ENCODE results near the gene ANTXRL. TPM values are rescaled to one million over a fixed set of nuclear protein-coding genes. Genes with fewer than 3 reads are reported as not detected.
"Not testable (repeated sequence)": the region's sequence is repeated elsewhere in the genome, so short reads cannot be mapped to it uniquely, and the experiment has no call there.

Gene ANTXRL
- total RNA-seq (2012; rRNA removed), result not detected in 2 replicates

GRCh38 chr10:46286991-46287693 is at the start of gene ANTXRL:
TSS of gene ANTXRL (plus strand) at chr10:46286997. CDS start at chr10:46287263, 266 bp downstream.
- H3K9ac ChIP-seq (ENCODE audit: low read depth, low read length), result no peak within 1 kb of the TSS
- H3K4me1 ChIP-seq (ENCODE audit: control insufficient read depth, insufficient read depth, low read length), result peaks cover 3% of the 10 kb centered on the region
- no peaks in the 10 kb centered on the region for H3K9me3 ChIP-seq (replicated peaks; ENCODE audit: low read length)
- H3K27me3 ChIP-seq (ENCODE audit: control insufficient read depth, insufficient read depth, low read length), result peaks cover 20% of the 10 kb centered on the region
- no peaks in the 10 kb centered on the region for H3K36me3 ChIP-seq (ENCODE audit: insufficient read depth, low read length)
- no peak within 1 kb of the TSS for H3K4me2 ChIP-seq (ENCODE audit: low read length)
- H3K4me3 ChIP-seq (ENCODE audit: low read length), result no peak within 1 kb of the TSS

GRCh38 chr10:46237815-46238510 is 48.8 kb upstream of the ANTXRL start:
- no peaks in the 10 kb centered on the region for H3K36me3 ChIP-seq (ENCODE audit: insufficient read depth, low read length)
- H3K27me3 ChIP-seq (ENCODE audit: control insufficient read depth, insufficient read depth, low read length), result peaks cover 7% of the 10 kb centered on the region
- no peak overlapping the region for H3K4me3 ChIP-seq (ENCODE audit: low read length)
- H3K9me3 ChIP-seq (replicated peaks; ENCODE audit: low read length), result no peaks in the 10 kb centered on the region
- no peaks in the 10 kb centered on the region for H3K4me1 ChIP-seq (ENCODE audit: control insufficient read depth, insufficient read depth, low read length)
- no peak overlapping the region for H3K9ac ChIP-seq (ENCODE audit: low read depth, low read length)
- no peak overlapping the region for H3K4me2 ChIP-seq (ENCODE audit: low read length)

GRCh38 chr10:46239247-46239646 is 47.5 kb upstream of the ANTXRL start:
- Histone ChIP-seq H3K4me3 (ENCODE audit: low read length) (no peak overlapping the region), H3K4me1 (ENCODE audit: control insufficient read depth, insufficient read depth, low read length) (no peaks in the 10 kb centered on the region), H3K9ac (ENCODE audit: low read depth, low read length) (no peak overlapping the region), H3K27me3 (ENCODE audit: control insufficient read depth, insufficient read depth, low read length) (peaks cover 7% of the 10 kb centered on the region), H3K4me2 (ENCODE audit: low read length) (no peak overlapping the region), H3K36me3 (ENCODE audit: insufficient read depth, low read length) (no peaks in the 10 kb centered on the region), H3K9me3 (replicated peaks; ENCODE audit: low read length) (no peaks in the 10 kb centered on the region)

- H3K27me3 ChIP-seq (ENCODE audit: control insufficient read depth, insufficient read depth, low read length), result peaks cover 7% of the 10 kb centered on the region
Measured at GRCh38 chr10:46239993-46240683, 46.7 kb upstream of the ANTXRL start.

GRCh38 chr10:46240684-46241565 is 45.9 kb upstream of the ANTXRL start:
- Histone ChIP-seq H3K4me1 (ENCODE audit: control insufficient read depth, insufficient read depth, low read length) (no peaks in the 10 kb centered on the region), H3K9ac (ENCODE audit: low read depth, low read length) (no peak overlapping the region), H3K27me3 (ENCODE audit: control insufficient read depth, insufficient read depth, low read length) (peaks cover 7% of the 10 kb centered on the region), H3K36me3 (ENCODE audit: insufficient read depth, low read length) (no peaks in the 10 kb centered on the region), H3K9me3 (replicated peaks; ENCODE audit: low read length) (no peaks in the 10 kb centered on the region), H3K4me2 (ENCODE audit: low read length) (no peak overlapping the region), H3K4me3 (ENCODE audit: low read length) (no peak overlapping the region)

More at GRCh38 chr10:46239993-46240683, 46.7 kb upstream of the ANTXRL start:
- H3K9me3 ChIP-seq (replicated peaks; ENCODE audit: low read length), result no peaks in the 10 kb centered on the region
- no peaks in the 10 kb centered on the region for H3K36me3 ChIP-seq (ENCODE audit: insufficient read depth, low read length)
- no peak overlapping the region for H3K4me3 ChIP-seq (ENCODE audit: low read length)
- H3K4me1 ChIP-seq (ENCODE audit: control insufficient read depth, insufficient read depth, low read length), result no peaks in the 10 kb centered on the region
- no peak overlapping the region for H3K4me2 ChIP-seq (ENCODE audit: low read length)
- H3K9ac ChIP-seq (ENCODE audit: low read depth, low read length), result no peak overlapping the region

GRCh38 chr10:46245381-46245900 is 41.4 kb upstream of the ANTXRL start:
- Histone ChIP-seq H3K4me3 (ENCODE audit: low read length) (no peak overlapping the region), H3K9ac (ENCODE audit: low read depth, low read length) (no peak overlapping the region), H3K4me2 (ENCODE audit: low read length) (no peak overlapping the region), H3K4me1 (ENCODE audit: control insufficient read depth, insufficient read depth, low read length) (no peaks in the 10 kb centered on the region), H3K9me3 (replicated peaks; ENCODE audit: low read length) (no peaks in the 10 kb centered on the region), H3K27me3 (ENCODE audit: control insufficient read depth, insufficient read depth, low read length) (peaks cover 4% of the 10 kb centered on the region), H3K36me3 (ENCODE audit: insufficient read depth, low read length) (no peaks in the 10 kb centered on the region)

GRCh38 chr10:46246400-46247180 is 40.2 kb upstream of the ANTXRL start:
- H3K27me3 ChIP-seq (ENCODE audit: control insufficient read depth, insufficient read depth, low read length); H3K4me3 ChIP-seq (ENCODE audit: low read length); H3K4me2 ChIP-seq (ENCODE audit: low read length); H3K36me3 ChIP-seq (ENCODE audit: insufficient read depth, low read length); H3K9me3 ChIP-seq (replicated peaks; ENCODE audit: low read length); H3K4me1 ChIP-seq (ENCODE audit: control insufficient read depth, insufficient read depth, low read length); H3K9ac ChIP-seq (ENCODE audit: low read depth, low read length): not testable (repeated sequence)

- H3K9ac ChIP-seq (ENCODE audit: low read depth, low read length), result no peak overlapping the region
- H3K4me2 ChIP-seq (ENCODE audit: low read length), result no peak overlapping the region
- H3K9me3 ChIP-seq (replicated peaks; ENCODE audit: low read length), result no peaks in the 10 kb centered on the region
- no peak overlapping the region for H3K4me3 ChIP-seq (ENCODE audit: low read length)
- no peaks in the 10 kb centered on the region for H3K4me1 ChIP-seq (ENCODE audit: control insufficient read depth, insufficient read depth, low read length)
- no peaks in the 10 kb centered on the region for H3K36me3 ChIP-seq (ENCODE audit: insufficient read depth, low read length)
- H3K27me3 ChIP-seq (ENCODE audit: control insufficient read depth, insufficient read depth, low read length), result peaks cover 8% of the 10 kb centered on the region
Measured at GRCh38 chr10:46247181-46247475, 39.7 kb upstream of the ANTXRL start.

- H3K27me3 ChIP-seq (ENCODE audit: control insufficient read depth, insufficient read depth, low read length), result peaks cover 8% of the 10 kb centered on the region
- no peaks in the 10 kb centered on the region for H3K4me1 ChIP-seq (ENCODE audit: control insufficient read depth, insufficient read depth, low read length)
- H3K9me3 ChIP-seq (replicated peaks; ENCODE audit: low read length), result no peaks in the 10 kb centered on the region
- H3K36me3 ChIP-seq (ENCODE audit: insufficient read depth, low read length), result no peaks in the 10 kb centered on the region
- no peak overlapping the region for H3K4me3 ChIP-seq (ENCODE audit: low read length)
- no peak overlapping the region for H3K4me2 ChIP-seq (ENCODE audit: low read length)
- H3K9ac ChIP-seq (ENCODE audit: low read depth, low read length), result no peak overlapping the region
Measured at GRCh38 chr10:46247808-46248569, 38.8 kb upstream of the ANTXRL start.

GRCh38 chr10:46248651-46249146 is 38.1 kb upstream of the ANTXRL start:
- Histone ChIP-seq H3K9me3 (replicated peaks; ENCODE audit: low read length) (no peaks in the 10 kb centered on the region), H3K4me3 (ENCODE audit: low read length) (no peak overlapping the region), H3K4me1 (ENCODE audit: control insufficient read depth, insufficient read depth, low read length) (no peaks in the 10 kb centered on the region), H3K4me2 (ENCODE audit: low read length) (no peak overlapping the region), H3K27me3 (ENCODE audit: control insufficient read depth, insufficient read depth, low read length) (peaks cover 12% of the 10 kb centered on the region), H3K36me3 (ENCODE audit: insufficient read depth, low read length) (no peaks in the 10 kb centered on the region), H3K9ac (ENCODE audit: low read depth, low read length) (no peak overlapping the region)

Data from skeletal muscle satellite cell (primary cell).